HuH-7 (cell line): ENCODE results near the gene PTPRH.
"Not testable (repeated sequence)": the region's sequence is repeated elsewhere in the genome, so short reads cannot be mapped to it uniquely, and the experiment has no call there.

Experiments used
- DNase-seq: peaks from one replicate; pipeline ENCODE4 v3.0.0; 2011; ENCODE audit warnings: low spot score

PTPRH gene

GRCh38 chr19:55158848-55159749 is 50.2 kb downstream of the PTPRH start:
- DNase-seq: no peak

GRCh38 chr19:55158423-55158822 is 50.9 kb downstream of the PTPRH start:
- DNase-seq: no peak

GRCh38 chr19:55157064-55157908 is 52.0 kb downstream of the PTPRH start, which contains the start of gene TNNI3:
TSS of gene TNNI3 (minus strand) at chr19:55157732. CDS start at chr19:55157589, 143 bp downstream.
- no peak for DNase-seq

- no peak for DNase-seq
These were observed 52.9 kb downstream of the PTPRH start for GRCh38 chr19:55156202-55157063.

- not testable (repeated sequence) for DNase-seq
These were observed 53.5 kb downstream of the PTPRH start for GRCh38 chr19:55155784-55156183.

- DNase-seq: no peak
These were observed 55.5 kb downstream of the PTPRH start for GRCh38 chr19:55153652-55154264.

GRCh38 chr19:55152017-55152416 is 57.3 kb downstream of the PTPRH start:
- no peak for DNase-seq

GRCh38 chr19:55149078-55150003 is 60.0 kb downstream of the PTPRH start, which contains the start of gene TNNT1:
TSS of gene TNNT1 (minus strand) at chr19:55149206. CDS start at chr19:55147157, 2,049 bp downstream.
- no peak for DNase-seq

GRCh38 chr19:55147545-55148251 is 61.6 kb downstream of the PTPRH start:
- no peak for DNase-seq

- DNase-seq: peak; percentile 88
These were observed 62.5 kb downstream of the PTPRH start for GRCh38 chr19:55146705-55147273.

GRCh38 chr19:55146078-55146704 is 63.1 kb downstream of the PTPRH start:
- peak; percentile 78 for DNase-seq

- no peak for DNase-seq
These were observed 64.1 kb downstream of the PTPRH start for GRCh38 chr19:55145232-55145631.

GRCh38 chr19:55141696-55142095 is 67.6 kb downstream of the PTPRH start:
- DNase-seq: no peak

- DNase-seq: no peak
These were observed 71.4 kb downstream of the PTPRH start for GRCh38 chr19:55137915-55138314.

GRCh38 chr19:55136399-55137102 is 72.8 kb downstream of the PTPRH start:
- DNase-seq: no peak

- DNase-seq: no peak
These were observed 74.6 kb downstream of the PTPRH start for GRCh38 chr19:55134736-55135135.

- DNase-seq: no peak
These were observed 75.5 kb downstream of the PTPRH start for GRCh38 chr19:55133639-55134444.
